Measurements from ENCODE around the gene PRPF39. TPM values are rescaled to one million over a fixed set of nuclear protein-coding genes. Genes with fewer than 3 reads are reported as not detected.

The PRPF39 gene
- total RNA-seq, 4 donors from 2014 or later, result 39.1 to 243 (median 69.5) TPM

GRCh38 chr14:45149602-45150001 lies 65.7 kb downstream of the PRPF39 start:
- intact Hi-C loops (cut with DNase I; ENCODE audit: low total_unique reads), result no loop called here
- DNase-seq, result no peak
- TF ChIP-seq CTCF (IDR thresholded peaks at IDR 0.05), result no peak
- no peak for TF ChIP-seq POLR2A (IDR thresholded peaks at IDR 0.05)

DNA sequence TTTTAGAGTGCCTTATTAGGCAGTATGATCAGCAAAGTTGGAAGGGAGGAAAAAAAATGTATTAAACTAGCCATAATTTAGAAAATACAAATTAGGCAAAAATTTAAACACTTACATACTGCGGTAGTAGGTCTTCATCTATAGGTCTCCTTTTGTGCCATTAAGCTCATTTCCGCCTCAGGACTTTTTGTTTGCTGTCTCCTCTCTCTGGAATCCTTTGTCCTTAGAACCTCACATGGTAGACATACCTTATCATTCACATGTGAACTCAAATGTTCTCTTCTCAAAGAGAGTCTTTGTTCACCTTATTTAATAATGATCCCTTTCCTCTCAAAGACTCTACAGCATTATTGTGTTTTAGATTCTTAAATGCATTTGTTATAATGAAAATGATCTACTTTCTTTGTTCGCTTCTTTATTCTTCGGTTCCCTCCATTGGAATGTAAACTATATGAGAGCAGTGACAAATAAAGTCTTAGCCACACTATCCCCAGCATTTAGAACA lies 66.5 kb downstream of the PRPF39 start:
- Histone ChIP-seq H3K27ac (no peak overlapping the region), H3K27me3 (no peaks in the 10 kb centered on the region), H3K9me3 (no peaks in the 10 kb centered on the region), H3K36me3 (no peaks in the 10 kb centered on the region), H3K4me1 (no peaks in the 10 kb centered on the region), H3K4me3 (no peak overlapping the region)
- intact Hi-C loops (cut with DNase I; ENCODE audit: low total_unique reads), result no loop called here
- TF ChIP-seq POLR2A (IDR thresholded peaks at IDR 0.05), result no peak
- TF ChIP-seq CTCF (IDR thresholded peaks at IDR 0.05), result no peak
- DNase-seq, result no peak

More at GRCh38 chr14:45149602-45150001, 65.7 kb downstream of the PRPF39 start:
- Histone ChIP-seq H3K27ac (no peak overlapping the region), H3K9me3 (no peaks in the 10 kb centered on the region), H3K4me3 (no peak overlapping the region), H3K27me3 (no peaks in the 10 kb centered on the region), H3K4me1 (no peaks in the 10 kb centered on the region), H3K36me3 (no peaks in the 10 kb centered on the region)

- H3K36me3 ChIP-seq, result no peaks in the 10 kb centered on the region
- H3K27ac ChIP-seq, result no peak overlapping the region
- intact Hi-C loops (cut with DNase I; ENCODE audit: low total_unique reads), result no loop called here
- no peak overlapping the region for H3K4me3 ChIP-seq
- no peak for DNase-seq
- no peaks in the 10 kb centered on the region for H3K27me3 ChIP-seq
- no peaks in the 10 kb centered on the region for H3K9me3 ChIP-seq
- H3K4me1 ChIP-seq, result no peaks in the 10 kb centered on the region
- no peak for TF ChIP-seq POLR2A (IDR thresholded peaks at IDR 0.05)
- no peak for TF ChIP-seq CTCF (IDR thresholded peaks at IDR 0.05)
Measured at GRCh38 chr14:45156067-45156466, 72.2 kb downstream of the PRPF39 start.

Small RNA genes lying within 50 kb of the gene (small RNA-seq; reads per million reads assigned to genes)
- 0.18 reads per million for gene RF00151
- gene SNORD127, result 9,621 reads per million, percentile 99 among the genes with 10 or more reads in this experiment

Other genes with a start within 250 kb of the PRPF39 start
- gene KLHL28, start 122.2 kb upstream of the PRPF39 start, total RNA-seq, result 10 to 100 TPM in 3 of 4 donors, 1 to 10 TPM in 1; 3.6 to 40.2 (median 16.0) TPM
- 10 to 100 TPM; 10.9 to 56.5 (median 31.7) TPM for gene TOGARAM1, start 121.9 kb upstream of the PRPF39 start, total RNA-seq
- gene FKBP3, start 50.4 kb downstream of the PRPF39 start, total RNA-seq, result 10 to 100 TPM; 20.2 to 57.7 (median 37.8) TPM
- gene FANCM, start 51.8 kb downstream of the PRPF39 start, total RNA-seq, result 10 to 100 TPM in 1 of 4 donors, 1 to 10 TPM in 3; 6.9 to 25.7 (median 9.0) TPM
- gene MIS18BP1, start 169.1 kb downstream of the PRPF39 start, total RNA-seq, result 10 to 100 TPM in 3 of 4 donors, 1 to 10 TPM in 1; 8.7 to 73.7 (median 25.8) TPM